HG02981 (cell line): Measurements from ENCODE around the gene PTPRN2.
"Not testable (repeated sequence)": the region's sequence is repeated elsewhere in the genome, so short reads cannot be mapped to it uniquely, and the experiment has no call there.

ENCODE experiments used
- ATAC-seq: cut with Tn5 transposase; IDR thresholded peaks from one replicate; pipeline ENCODE4 v1.9.1; 2021; ENCODE audit warnings: mild to moderate bottlenecking, moderate library complexity; ENCODE audit not compliant: unreplicated experiment

The PTPRN2 gene

GRCh38 chr7:158406801-158407200, 180.8 kb downstream of the PTPRN2 start:
- no peak for ATAC-seq

- ATAC-seq, result no peak
Observed at GRCh38 chr7:158406364-158406763, 181.3 kb downstream of the PTPRN2 start.

- ATAC-seq, result not testable (repeated sequence)
Observed at GRCh38 chr7:158405771-158406170, 181.9 kb downstream of the PTPRN2 start.

GRCh38 chr7:158405324-158405723, 182.3 kb downstream of the PTPRN2 start:
- ATAC-seq, result no peak

- no peak for ATAC-seq
Observed at GRCh38 chr7:158404031-158404761, 183.4 kb downstream of the PTPRN2 start.

GRCh38 chr7:158403013-158403821, 184.4 kb downstream of the PTPRN2 start:
- no peak for ATAC-seq

GRCh38 chr7:158402471-158402870, 185.2 kb downstream of the PTPRN2 start:
- no peak for ATAC-seq

- ATAC-seq, result no peak
Observed at GRCh38 chr7:158401826-158402225, 185.8 kb downstream of the PTPRN2 start.

- no peak for ATAC-seq
Observed at GRCh38 chr7:158401295-158401694, 186.3 kb downstream of the PTPRN2 start.

- ATAC-seq, result no peak
Observed at GRCh38 chr7:158400601-158401225, 186.9 kb downstream of the PTPRN2 start.

- no peak for ATAC-seq
Observed at GRCh38 chr7:158399762-158400161, 187.9 kb downstream of the PTPRN2 start.

- no peak for ATAC-seq
Observed at GRCh38 chr7:158398750-158399149, 188.9 kb downstream of the PTPRN2 start.

GRCh38 chr7:158397885-158398284, 189.7 kb downstream of the PTPRN2 start:
- no peak for ATAC-seq

- ATAC-seq, result no peak
Observed at GRCh38 chr7:158396982-158397862, 190.4 kb downstream of the PTPRN2 start.

- no peak for ATAC-seq
Observed at GRCh38 chr7:158396301-158396905, 191.2 kb downstream of the PTPRN2 start.

- no peak for ATAC-seq
Observed at GRCh38 chr7:158395780-158396278, 191.8 kb downstream of the PTPRN2 start.

- no peak for ATAC-seq
Observed at GRCh38 chr7:158395349-158395748, 192.3 kb downstream of the PTPRN2 start.

- ATAC-seq, result no peak
Observed at GRCh38 chr7:158394936-158395335, 192.7 kb downstream of the PTPRN2 start.

- no peak for ATAC-seq
Observed at GRCh38 chr7:158393926-158394625, 193.5 kb downstream of the PTPRN2 start.

GRCh38 chr7:158392251-158392650, 195.4 kb downstream of the PTPRN2 start:
- ATAC-seq, result no peak
